GM12878 (cell line): ENCODE data around the gene ZNF148.

Experiments used
- BACH1 ChIP-seq: fragments of 450-650 bp; IDR thresholded peaks from 2 replicates; pipeline ENCODE4 v1.6.1; 2017; ENCODE audit warnings: mild to moderate bottlenecking, borderline replicate concordance
- CHD1 ChIP-seq: IDR thresholded peaks from 2 replicates; pipeline ENCODE4 v1.6.1; 2012; ENCODE audit warnings: low read depth, low read length, improper control_type of control experiment
- KDM1A ChIP-seq: fragments of 200-600 bp; sonication (generic); IDR thresholded peaks from 2 replicates; pipeline ENCODE4 v1.6.1; 2016; ENCODE audit warnings: borderline replicate concordance
- MTA2 ChIP-seq: fragments of 450-650 bp; IDR thresholded peaks from 2 replicates; pipeline ENCODE4 v1.6.1; 2016; ENCODE audit warnings: low read depth, mild to moderate bottlenecking, moderate library complexity
- POLR2AphosphoS5 ChIP-seq: IDR thresholded peaks from 2 replicates; pipeline ENCODE4 v1.6.1; 2011; ENCODE audit warnings: mild to moderate bottlenecking, low read length, inconsistent platforms
- PRDM15 ChIP-seq: fragments of 450-650 bp; formaldehyde crosslinking; IDR thresholded peaks from 2 replicates; pipeline ENCODE4 v1.4.0; 2020; ENCODE audit warnings: mild to moderate bottlenecking, moderate library complexity
- SREBF2 ChIP-seq: IDR thresholded peaks from 2 replicates; pipeline ENCODE4 v1.6.1; 2012; ENCODE audit warnings: mild to moderate bottlenecking, low read length
- TARDBP ChIP-seq: IDR thresholded peaks from 2 replicates; pipeline ENCODE4 v1.6.1; 2016; ENCODE audit warnings: borderline replicate concordance
- TCF3 ChIP-seq: IDR thresholded peaks from 2 replicates; pipeline ENCODE4 v1.6.1; 2012; ENCODE audit warnings: low read depth, mild to moderate bottlenecking, low read length, borderline replicate concordance; ENCODE audit not compliant: insufficient read depth
- ZBTB11 ChIP-seq: fragments of 450-650 bp; formaldehyde crosslinking; IDR thresholded peaks from 2 replicates; pipeline ENCODE4 v1.5.0; 2022; ENCODE audit warnings: mild to moderate bottlenecking, missing genetic modification characterization
- ZNF592 ChIP-seq: fragments of 450-650 bp; IDR thresholded peaks from 2 replicates; pipeline ENCODE4 v1.6.1; 2017; ENCODE audit warnings: mild to moderate bottlenecking, moderate library complexity

GRCh38 chr3:125261031-125261430 is 114.1 kb downstream of the ZNF148 start:
- no peak for TF ChIP-seq POLR2AphosphoS5
- TF ChIP-seq MTA2: no peak
- TF ChIP-seq TCF3: no peak
- no peak for TF ChIP-seq TARDBP
- TF ChIP-seq ZBTB11 (CRISPR knock-in tag): no peak
- TF ChIP-seq BACH1: no peak
- TF ChIP-seq KDM1A: no peak
- no peak for TF ChIP-seq ZNF592
- no peak for TF ChIP-seq CHD1
- TF ChIP-seq PRDM15 (CRISPR knock-in tag): no peak
- TF ChIP-seq SREBF2: no peak
